ENCODE data around the gene FUT7. TPM values are rescaled to one million over a fixed set of nuclear protein-coding genes. Genes with fewer than 3 reads are reported as not detected.
A peak's percentile ranks its signal among the peaks of the same experiment; 100 is the strongest.
"Not testable (repeated sequence)": the region's sequence is repeated elsewhere in the genome, so short reads cannot be mapped to it uniquely, and the experiment has no call there.

FUT7 gene
- total RNA-seq, 3 donors from 2014 or later (not counting 1 experiment from before 2014, with no cell fraction given) = 0.99 to 5.1 (median 3.9) TPM

DNA sequence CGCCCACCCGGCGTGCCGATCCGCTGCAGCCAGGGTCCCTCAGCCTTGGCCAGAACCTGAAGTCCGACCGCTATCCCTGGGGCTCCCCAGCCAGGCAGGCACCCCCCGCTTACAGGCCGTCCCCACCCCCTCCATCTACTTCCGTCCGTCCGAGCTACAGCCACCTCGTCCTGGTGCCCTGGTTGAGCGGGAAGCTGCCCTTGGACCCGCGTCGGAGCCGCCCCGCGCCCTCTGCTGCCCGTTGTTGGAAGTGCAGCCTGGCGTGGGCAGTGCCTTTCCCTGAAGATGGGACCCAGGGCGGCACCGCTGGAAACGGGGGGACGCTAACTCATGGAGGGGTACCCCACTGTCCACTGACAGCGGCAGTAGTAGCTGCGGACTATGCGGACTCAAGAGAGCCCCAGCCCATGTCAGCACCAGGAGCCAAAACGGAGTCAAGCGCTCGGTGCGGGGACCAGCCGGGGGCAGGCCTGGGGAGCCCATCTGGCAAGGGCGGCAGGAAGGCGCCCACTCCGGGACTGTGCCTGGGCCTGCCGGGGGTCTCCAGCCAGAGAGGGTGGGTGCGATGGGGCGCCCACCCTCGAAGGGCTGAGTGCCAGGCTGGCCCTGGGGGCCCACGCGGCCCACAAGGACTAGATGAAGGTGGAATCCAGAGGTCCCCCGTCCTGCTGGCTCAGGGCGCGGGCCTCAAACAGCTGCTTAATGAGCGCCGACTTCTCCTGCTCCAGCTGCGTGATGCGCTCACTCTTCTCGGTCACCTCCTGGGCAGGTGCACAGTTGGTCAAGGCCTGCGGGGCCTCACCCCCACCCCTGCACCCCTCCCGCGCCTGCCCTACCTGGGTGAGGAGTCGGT is 32.4 kb upstream of the FUT7 start:
- H3K4me3 Mint-ChIP-seq = no peak overlapping the region
- WGBS (ENCODE audit: insufficient coverage) = 60% methylated on average over 55 of the region's 55 CpGs
- H3K36me3 Mint-ChIP-seq = no peaks in the 10 kb centered on the region
- no peak overlapping the region for H3K27ac ChIP-seq (ENCODE audit: low read length)
- H3K27me3 Mint-ChIP-seq (ENCODE audit: low read depth in 2 of 2) = no peaks in the 10 kb centered on the region
- no peaks in the 10 kb centered on the region for H3K36me3 ChIP-seq (ENCODE audit: control insufficient read depth, insufficient read depth, low read length)
- DNase-seq (peak; percentile 55 to 76), ATAC-seq (peak; percentile 45 to 59 (median 51))
- H3K4me1 ChIP-seq (ENCODE audit: control insufficient read depth, insufficient read depth, low read length) = peaks cover 14% of the 10 kb centered on the region
- intact Hi-C loops (cut with micrococcal nuclease) = no loop called here
- H3K4me1 Mint-ChIP-seq = peaks cover 8 to 10% of the 10 kb centered on the region in 2 donors
- no peaks in the 10 kb centered on the region for H3K9me3 Mint-ChIP-seq
- H3K27me3 ChIP-seq (ENCODE audit: control insufficient read depth, insufficient read depth, low read length) = no peaks in the 10 kb centered on the region
- H3K4me3 ChIP-seq (ENCODE audit: low read length) = no peak overlapping the region
- H3K27ac Mint-ChIP-seq = no peak overlapping the region
- TF ChIP-seq, protein P1, sequence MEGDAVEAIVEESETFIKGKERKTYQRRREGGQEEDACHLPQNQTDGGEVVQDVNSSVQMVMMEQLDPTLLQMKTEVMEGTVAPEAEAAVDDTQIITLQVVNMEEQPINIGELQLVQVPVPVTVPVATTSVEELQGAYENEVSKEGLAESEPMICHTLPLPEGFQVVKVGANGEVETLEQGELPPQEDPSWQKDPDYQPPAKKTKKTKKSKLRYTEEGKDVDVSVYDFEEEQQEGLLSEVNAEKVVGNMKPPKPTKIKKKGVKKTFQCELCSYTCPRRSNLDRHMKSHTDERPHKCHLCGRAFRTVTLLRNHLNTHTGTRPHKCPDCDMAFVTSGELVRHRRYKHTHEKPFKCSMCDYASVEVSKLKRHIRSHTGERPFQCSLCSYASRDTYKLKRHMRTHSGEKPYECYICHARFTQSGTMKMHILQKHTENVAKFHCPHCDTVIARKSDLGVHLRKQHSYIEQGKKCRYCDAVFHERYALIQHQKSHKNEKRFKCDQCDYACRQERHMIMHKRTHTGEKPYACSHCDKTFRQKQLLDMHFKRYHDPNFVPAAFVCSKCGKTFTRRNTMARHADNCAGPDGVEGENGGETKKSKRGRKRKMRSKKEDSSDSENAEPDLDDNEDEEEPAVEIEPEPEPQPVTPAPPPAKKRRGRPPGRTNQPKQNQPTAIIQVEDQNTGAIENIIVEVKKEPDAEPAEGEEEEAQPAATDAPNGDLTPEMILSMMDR (IDR thresholded peaks at IDR 0.05) = peak; percentile 90
- H3K9me3 ChIP-seq (ENCODE audit: control insufficient read depth, insufficient read depth, low read length) = no peaks in the 10 kb centered on the region

DNA sequence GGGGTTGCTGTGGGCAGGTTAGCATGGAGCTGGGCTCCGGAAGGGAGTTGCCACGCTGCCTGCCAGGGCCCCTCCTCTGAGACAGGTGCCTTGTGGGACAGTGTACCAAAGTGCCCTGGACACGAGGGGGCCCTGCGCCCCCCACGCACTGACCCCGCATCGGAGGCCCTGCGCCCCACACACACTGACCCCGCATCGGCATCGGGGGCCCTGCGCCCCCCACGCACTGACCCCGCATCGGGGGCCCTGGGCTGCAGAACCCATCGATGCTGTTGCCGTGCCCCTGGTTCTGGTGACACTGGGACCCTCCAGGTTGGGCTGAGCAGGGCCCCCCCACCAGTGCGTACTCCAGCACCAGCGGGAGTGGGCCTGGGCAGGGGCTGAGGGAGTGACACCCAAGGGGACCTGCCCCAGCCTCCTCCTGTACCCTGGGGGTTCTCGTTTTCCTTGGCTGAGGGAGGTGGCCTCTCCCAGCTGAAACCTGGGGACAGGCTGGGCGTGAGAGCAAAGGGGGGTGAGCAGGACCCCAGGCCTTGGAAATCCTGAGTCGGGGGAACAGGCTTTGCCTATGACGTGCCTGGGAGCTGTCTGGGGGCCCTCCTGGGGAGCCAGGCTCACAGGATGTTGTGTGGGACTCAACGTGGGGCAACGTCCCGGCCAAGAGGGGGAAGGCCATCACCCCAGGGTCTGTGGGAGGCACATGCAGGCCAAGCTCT is 31.6 kb upstream of the FUT7 start:
- Histone ChIP-seq H3K9me3 (ENCODE audit: control insufficient read depth, insufficient read depth, low read length) (no peaks in the 10 kb centered on the region), H3K27me3 (ENCODE audit: control insufficient read depth, insufficient read depth, low read length) (no peaks in the 10 kb centered on the region), H3K27ac (ENCODE audit: low read length) (no peak overlapping the region), H3K36me3 (ENCODE audit: control insufficient read depth, insufficient read depth, low read length) (no peaks in the 10 kb centered on the region), H3K4me3 (ENCODE audit: low read length) (no peak overlapping the region), H3K4me1 (ENCODE audit: control insufficient read depth, insufficient read depth, low read length) (peaks cover 12% of the 10 kb centered on the region)
- H3K4me3 Mint-ChIP-seq = no peak overlapping the region
- intact Hi-C loops (cut with micrococcal nuclease) = no loop called here
- no peak for DNase-seq
- H3K27me3 Mint-ChIP-seq (ENCODE audit: low read depth in 2 of 2) = no peaks in the 10 kb centered on the region
- no peak overlapping the region for H3K27ac Mint-ChIP-seq
- 90% methylated on average over 26 of the region's 26 CpGs for WGBS (ENCODE audit: insufficient coverage)
- TF ChIP-seq, protein P1 (IDR thresholded peaks at IDR 0.05) = no peak
- peaks cover 8 to 10% of the 10 kb centered on the region in 2 donors for H3K4me1 Mint-ChIP-seq
- ATAC-seq = no peak
- no peaks in the 10 kb centered on the region for H3K9me3 Mint-ChIP-seq
- no peaks in the 10 kb centered on the region for H3K36me3 Mint-ChIP-seq

DNA sequence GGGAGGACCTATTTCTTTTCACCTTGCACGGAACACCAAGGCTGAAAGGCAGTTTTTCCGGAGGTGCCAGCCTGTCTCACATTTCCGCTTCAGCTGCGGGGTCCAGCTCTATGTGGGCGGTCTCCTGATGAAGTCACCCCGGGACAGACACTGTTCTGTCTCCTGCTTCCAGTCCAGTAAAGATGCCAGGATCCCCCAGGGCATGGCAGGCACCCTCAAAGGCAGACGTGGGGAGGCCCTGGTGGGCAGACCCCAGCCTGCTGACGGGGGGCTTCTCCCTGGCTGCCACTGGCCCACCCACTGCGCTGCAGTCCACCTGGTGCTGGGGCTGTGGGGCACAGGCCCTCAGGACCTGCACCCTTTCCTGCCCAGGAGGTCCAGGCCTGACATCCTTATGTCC is 30.9 kb upstream of the FUT7 start:
- H3K4me1 Mint-ChIP-seq; intact Hi-C loops (cut with micrococcal nuclease); H3K4me3 Mint-ChIP-seq; H3K36me3 ChIP-seq (ENCODE audit: control insufficient read depth, insufficient read depth, low read length); H3K4me3 ChIP-seq (ENCODE audit: low read length); H3K36me3 Mint-ChIP-seq; H3K27ac Mint-ChIP-seq; H3K27ac ChIP-seq (ENCODE audit: low read length); H3K4me1 ChIP-seq (ENCODE audit: control insufficient read depth, insufficient read depth, low read length); ATAC-seq; H3K9me3 ChIP-seq (ENCODE audit: control insufficient read depth, insufficient read depth, low read length); DNase-seq; H3K27me3 Mint-ChIP-seq (ENCODE audit: low read depth in 2 of 2); H3K27me3 ChIP-seq (ENCODE audit: control insufficient read depth, insufficient read depth, low read length); H3K9me3 Mint-ChIP-seq: not testable (repeated sequence)
- WGBS (ENCODE audit: insufficient coverage) = 98% methylated on average over 6 of the region's 9 CpGs

DNA sequence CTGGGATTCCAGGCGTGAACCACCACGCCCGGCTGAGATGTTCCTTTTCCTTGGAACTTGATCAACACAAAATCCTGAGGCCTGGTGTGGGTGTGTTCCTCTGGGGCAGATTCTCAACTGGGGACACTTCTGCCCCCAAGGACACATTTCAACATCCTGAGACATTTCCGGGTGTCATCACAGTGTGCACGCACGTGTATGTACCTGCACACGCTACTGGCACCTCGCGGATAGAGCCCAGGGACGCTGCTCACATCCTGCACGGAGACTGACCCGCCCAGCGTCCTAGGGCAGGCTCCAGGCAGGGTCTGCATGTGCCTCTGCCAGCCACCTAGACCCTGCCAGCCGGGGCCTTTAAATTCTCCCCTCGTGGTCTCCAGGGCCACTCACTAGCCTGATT is 30.5 kb upstream of the FUT7 start:
- Mint-ChIP-seq H3K4me1 (peaks cover 4 to 5% of the 10 kb centered on the region in 2 donors), H3K27ac (no peak overlapping the region), H3K9me3 (no peaks in the 10 kb centered on the region), H3K36me3 (no peaks in the 10 kb centered on the region), H3K27me3 (ENCODE audit: low read depth in 2 of 2) (no peaks in the 10 kb centered on the region), H3K4me3 (no peak overlapping the region)
- Histone ChIP-seq H3K36me3 (ENCODE audit: control insufficient read depth, insufficient read depth, low read length) (no peaks in the 10 kb centered on the region), H3K27ac (ENCODE audit: low read length) (no peak overlapping the region), H3K27me3 (ENCODE audit: control insufficient read depth, insufficient read depth, low read length) (no peaks in the 10 kb centered on the region), H3K4me1 (ENCODE audit: control insufficient read depth, insufficient read depth, low read length) (peaks cover 7% of the 10 kb centered on the region), H3K9me3 (ENCODE audit: control insufficient read depth, insufficient read depth, low read length) (no peaks in the 10 kb centered on the region), H3K4me3 (ENCODE audit: low read length) (no peak overlapping the region)
- TF ChIP-seq, protein P1 (IDR thresholded peaks at IDR 0.05) = no peak
- intact Hi-C loops (cut with micrococcal nuclease) = no loop called here
- ATAC-seq (no peak), DNase-seq (no peak)
- 91% methylated on average over 15 of the region's 15 CpGs for WGBS (ENCODE audit: insufficient coverage)

All from natural killer cell (primary cell).